Small intestine (tissue), 7 donors: ENCODE data around the gene ERC2. TPM values are rescaled to one million over a fixed set of nuclear protein-coding genes. Genes with fewer than 3 reads are reported as not detected.

ENCODE experiments used
- DNase-seq, 2 donors: peaks; one replicate each; pipeline versions ENCODE4 v3.0.0 to v3.0.0-alpha.2; 2013
- FAIRE-seq: peaks from 2 replicates; lab custom pipeline; 2012; peaks lifted over from hg19 to GRCh38; lab: Jason Lieb, UNC
- H3K27ac ChIP-seq, 3 donors: one replicate each; pipeline ENCODE4 v1.5.1; 2013; ENCODE audit warnings: low read length in 2 of 3, mild to moderate bottlenecking in 2 of 3, control low read depth in 1 of 3, inconsistent platforms in 1 of 3, low read depth in 1 of 3, moderate library complexity in 1 of 3
- H3K27me3 ChIP-seq, 3 donors: one replicate each; pipeline ENCODE4 v1.6.1; 2013; ENCODE audit warnings: low read length in 3 of 3, inconsistent platforms in 1 of 3; ENCODE audit not compliant: control insufficient read depth in 3 of 3, insufficient read depth in 3 of 3
- H3K36me3 ChIP-seq, 3 donors: one replicate each; pipeline ENCODE4 v1.6.1; 2013; ENCODE audit warnings: low read length in 3 of 3, inconsistent platforms in 1 of 3, low read depth in 1 of 3, mild to moderate bottlenecking in 1 of 3, moderate library complexity in 1 of 3; ENCODE audit not compliant: control insufficient read depth in 3 of 3, insufficient read depth in 2 of 3
- H3K4me1 ChIP-seq, 3 donors: one replicate each; pipeline ENCODE4 v1.6.1; 2013; ENCODE audit warnings: low read length in 2 of 3, inconsistent platforms in 1 of 3, low read depth in 1 of 3, mild to moderate bottlenecking in 1 of 3, moderate library complexity in 1 of 3; ENCODE audit not compliant: control insufficient read depth in 3 of 3, insufficient read depth in 2 of 3
- H3K4me3 ChIP-seq, 3 donors: one replicate each; pipeline ENCODE4 v1.5.1; 2013; ENCODE audit warnings: low read length in 3 of 3, control low read depth in 1 of 3, inconsistent platforms in 1 of 3, low read depth in 1 of 3, mild to moderate bottlenecking in 1 of 3, moderate library complexity in 1 of 3
- H3K9me3 ChIP-seq, 2 donors: one replicate each; pipeline ENCODE4 v1.6.1; 2013; ENCODE audit warnings: low read depth in 1 of 2, low read length in 1 of 2; ENCODE audit not compliant: control insufficient read depth in 2 of 2, insufficient read depth in 1 of 2
- WGBS, 3 donors: extraction: QIAGEN DNeasy Blood & Tissue Kit; methylation state at CpG; one replicate each; pipeline ENCODE4 v1.1.7; 2013; 5-methylcytosine and 5-hydroxymethylcytosine counted together
- polyA plus RNA-seq, 4 donors: library from polyadenylated mRNA; stranded (reverse) in 3 of 4; unstranded in 1 of 4; fragments of 200-250 nt in 3 of 4; fragments of 120-200 nt in 1 of 4; gene quantifications; one replicate each; pipeline versions ENCODE4 v1.2.1 to v1.2.3, GENCODE V29; 2013
- donor health status: healthy with polysubstance abuse.
- donor health status: control.
- donor health status: control.
- donor health status: Bipolar disorder and iron deficiency.
- donor health status: healthy.

The ERC2 gene
- polyA plus RNA-seq, 4 donors, result 0.73 to 2.0 TPM; not detected in 2

DNA sequence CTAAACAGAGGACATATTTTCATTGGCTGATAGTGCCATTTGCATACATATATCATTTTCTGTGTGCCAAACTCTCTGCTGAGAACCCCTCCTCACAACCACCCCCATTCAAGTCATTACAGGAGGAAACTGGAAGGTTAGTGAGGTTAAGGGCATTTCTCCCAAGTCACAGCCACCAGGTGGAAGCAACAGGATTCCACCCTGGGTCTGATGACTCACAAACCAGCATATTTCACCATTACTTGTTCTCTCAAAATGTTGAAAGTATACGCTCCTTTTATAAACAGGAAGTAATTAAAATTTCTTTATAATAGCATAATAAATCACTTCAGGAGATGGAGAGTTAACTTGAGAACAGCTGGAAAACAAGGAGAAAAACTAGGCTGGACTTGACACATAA, 582.5 kb downstream of the ERC2 start:
- 0 to 18% (median 15%) methylated on average over 1 of the region's 1 CpG for WGBS, 3 donors

GRCh38 chr3:55884491-55885285, 583.6 kb downstream of the ERC2 start:
- no peak overlapping the region for H3K4me3 ChIP-seq
- H3K27ac ChIP-seq, result no peak overlapping the region
- WGBS, 3 donors, result 32 to 75% (median 60%) methylated on average over 2 of the region's 2 CpGs
- no peaks in the 10 kb centered on the region for H3K9me3 ChIP-seq
- no peaks in the 10 kb centered on the region for H3K4me1 ChIP-seq
- no peaks in the 10 kb centered on the region for H3K36me3 ChIP-seq
- no peak for DNase-seq
- no peak for FAIRE-seq
- H3K27me3 ChIP-seq, result no peaks in the 10 kb centered on the region

More for the DNA sequence above, 582.5 kb downstream of the ERC2 start:
- Histone ChIP-seq H3K4me3 (no peak overlapping the region), H3K9me3 (no peaks in the 10 kb centered on the region), H3K27ac (no peak overlapping the region), H3K4me1 (no peaks in the 10 kb centered on the region), H3K36me3 (no peaks in the 10 kb centered on the region), H3K27me3 (no peaks in the 10 kb centered on the region)
- DNase-seq, result peak in 1 of 2 donors; percentile 11
- FAIRE-seq, result no peak

- FAIRE-seq (no peak), DNase-seq (no peak)
- 59 to 81% (median 73%) methylated on average over 1 of the region's 1 CpG for WGBS, 3 donors
- H3K27ac ChIP-seq, result no peak overlapping the region
- no peak overlapping the region for H3K4me3 ChIP-seq
- no peaks in the 10 kb centered on the region for H3K4me1 ChIP-seq
- no peaks in the 10 kb centered on the region for H3K27me3 ChIP-seq
- H3K9me3 ChIP-seq, result no peaks in the 10 kb centered on the region
- no peaks in the 10 kb centered on the region for H3K36me3 ChIP-seq
Measured at GRCh38 chr3:55884066-55884465, 584.2 kb downstream of the ERC2 start.

DNA sequence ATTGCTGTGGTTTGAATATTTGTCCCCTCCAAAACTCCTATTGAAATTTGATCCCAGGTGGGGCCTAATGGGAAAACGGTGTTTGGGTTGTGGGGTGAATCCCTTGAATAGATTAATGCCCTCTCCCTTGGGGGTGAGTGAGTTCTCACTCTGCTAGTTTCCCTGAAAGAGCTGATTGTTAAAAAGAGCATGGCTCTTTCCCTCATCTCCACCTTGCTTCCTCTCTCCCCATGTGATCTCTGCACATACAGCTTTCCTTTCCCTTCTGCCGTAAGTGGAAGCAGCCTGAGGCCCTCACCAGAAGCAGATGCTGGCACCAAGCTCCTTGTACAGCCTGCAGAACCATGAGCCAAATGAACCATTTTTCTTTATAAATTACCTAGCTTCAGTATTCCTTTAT, 586.3 kb downstream of the ERC2 start:
- H3K9me3 ChIP-seq, result no peaks in the 10 kb centered on the region
- no peak overlapping the region for H3K4me3 ChIP-seq
- 28 to 64% (median 60%) methylated on average over 2 of the region's 2 CpGs for WGBS, 3 donors
- no peak overlapping the region for H3K27ac ChIP-seq
- no peak for DNase-seq
- H3K4me1 ChIP-seq, result no peaks in the 10 kb centered on the region
- H3K36me3 ChIP-seq, result no peaks in the 10 kb centered on the region
- H3K27me3 ChIP-seq, result no peaks in the 10 kb centered on the region
- FAIRE-seq, result no peak

DNA sequence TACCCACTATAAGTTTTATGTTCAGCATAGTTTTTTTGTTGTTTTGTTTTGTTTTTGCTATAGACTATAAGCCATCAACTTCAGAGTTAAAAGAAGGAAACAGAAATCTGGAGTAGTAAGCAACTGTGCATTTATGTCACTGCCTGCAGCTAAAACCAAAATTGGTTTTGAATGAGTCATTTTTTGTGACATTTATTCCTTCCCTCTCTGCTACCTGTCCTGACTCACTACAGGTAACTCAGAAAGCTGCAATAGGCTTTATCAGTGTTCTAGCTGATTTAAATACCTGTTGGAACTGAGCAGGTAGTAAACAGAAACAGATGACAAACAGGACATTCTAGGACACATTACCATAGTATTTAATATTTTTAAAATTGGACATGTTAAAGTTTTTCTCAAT, 587.9 kb downstream of the ERC2 start:
- FAIRE-seq (no peak), DNase-seq (no peak)
- Histone ChIP-seq H3K4me3 (no peak overlapping the region), H3K4me1 (no peaks in the 10 kb centered on the region), H3K9me3 (no peaks in the 10 kb centered on the region), H3K36me3 (no peaks in the 10 kb centered on the region), H3K27me3 (no peaks in the 10 kb centered on the region), H3K27ac (no peak overlapping the region)

DNA sequence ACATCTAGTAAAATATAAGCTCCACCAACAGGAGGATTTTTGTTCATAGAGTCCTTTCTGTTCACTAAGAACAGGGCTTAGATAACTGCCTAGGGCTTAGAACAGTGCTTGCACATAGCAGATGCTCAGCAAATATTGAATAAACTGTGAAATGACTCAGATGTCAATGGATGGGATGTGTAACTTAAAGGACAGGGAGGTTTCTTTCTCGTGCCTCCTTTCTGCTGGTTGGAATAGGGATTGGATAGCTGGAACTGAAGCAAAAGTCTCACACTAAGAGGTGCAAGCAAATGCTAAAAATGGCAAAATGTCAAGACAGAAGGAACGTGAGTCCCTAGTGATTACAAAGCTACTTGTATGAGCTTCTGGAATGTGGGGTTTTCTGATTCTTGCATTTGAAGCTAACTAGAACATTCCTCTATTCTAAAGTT, 588.4 kb downstream of the ERC2 start:
- no peak for DNase-seq
- no peak overlapping the region for H3K4me3 ChIP-seq
- no peak overlapping the region for H3K27ac ChIP-seq
- 34 to 39% (median 37%) methylated on average over 2 of the region's 2 CpGs for WGBS, 3 donors
- FAIRE-seq, result no peak
- H3K27me3 ChIP-seq, result no peaks in the 10 kb centered on the region
- no peaks in the 10 kb centered on the region for H3K9me3 ChIP-seq
- H3K36me3 ChIP-seq, result no peaks in the 10 kb centered on the region
- H3K4me1 ChIP-seq, result no peaks in the 10 kb centered on the region

- no peaks in the 10 kb centered on the region for H3K36me3 ChIP-seq
- 56 to 76% (median 63%) methylated on average over 4 of the region's 4 CpGs for WGBS, 3 donors
- no peaks in the 10 kb centered on the region for H3K9me3 ChIP-seq
- no peak overlapping the region for H3K4me3 ChIP-seq
- H3K4me1 ChIP-seq, result no peaks in the 10 kb centered on the region
- no peaks in the 10 kb centered on the region for H3K27me3 ChIP-seq
- no peak overlapping the region for H3K27ac ChIP-seq
- FAIRE-seq, result no peak
- no peak for DNase-seq
Measured at GRCh38 chr3:55877703-55878102, 590.6 kb downstream of the ERC2 start.

DNA sequence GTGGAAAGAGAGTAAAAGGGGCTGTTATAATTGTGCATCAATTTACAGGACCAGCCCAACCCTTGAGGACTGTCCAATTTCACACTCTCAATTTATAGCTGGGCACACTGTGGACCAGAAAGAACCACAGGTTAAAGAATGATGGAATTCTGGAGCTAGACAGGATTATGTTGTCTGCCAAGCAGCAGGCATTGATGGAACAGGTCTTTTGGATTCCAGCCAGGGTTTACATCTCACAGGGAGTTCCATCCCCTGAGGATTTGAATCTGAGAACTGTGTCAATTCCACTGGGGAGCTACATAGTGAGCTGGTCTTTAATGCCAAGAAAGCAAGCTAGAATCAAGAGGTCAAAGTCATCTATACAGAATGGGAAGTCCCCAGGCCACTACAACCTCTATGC, 591.7 kb downstream of the ERC2 start:
- H3K36me3 ChIP-seq, result no peaks in the 10 kb centered on the region
- no peaks in the 10 kb centered on the region for H3K27me3 ChIP-seq
- FAIRE-seq, result no peak
- H3K9me3 ChIP-seq, result no peaks in the 10 kb centered on the region
- H3K4me3 ChIP-seq, result no peak overlapping the region
- no peak overlapping the region for H3K27ac ChIP-seq
- DNase-seq, result no peak
- no peaks in the 10 kb centered on the region for H3K4me1 ChIP-seq

- DNase-seq, result no peak
- FAIRE-seq, result no peak
- no peak overlapping the region for H3K27ac ChIP-seq
- H3K36me3 ChIP-seq, result no peaks in the 10 kb centered on the region
- H3K4me3 ChIP-seq, result no peak overlapping the region
- H3K4me1 ChIP-seq, result no peaks in the 10 kb centered on the region
- 37 to 80% (median 48%) methylated on average over 1 of the region's 1 CpG for WGBS, 3 donors
- H3K9me3 ChIP-seq, result no peaks in the 10 kb centered on the region
- H3K27me3 ChIP-seq, result no peaks in the 10 kb centered on the region
Measured at GRCh38 chr3:55875113-55875512, 593.2 kb downstream of the ERC2 start.
